Measurements from ENCODE around the gene FAM83F. TPM values are rescaled to one million over a fixed set of nuclear protein-coding genes. Genes with fewer than 3 reads are reported as not detected.

Gene FAM83F
- total and polyA plus RNA-seq, 10 of the 15 experiments (the other 5 are each of a cell fraction or from before 2014, with no cell fraction given), result 0.01 to 0.05 (median 0.01) TPM; not detected in 7

GRCh38 chr22:39999144-39999757 is 4.5 kb downstream of the FAM83F start:
- POLR2A ChIA-PET, result interaction anchor here (0.5 kb wide), 1 partner anchor 606 kb away, joined by 5 read pairs; no protein-coding TSS in a partner anchor
- FAIRE-seq, result no peak

More at GRCh38 chr22:39999144-39999757, 4.5 kb downstream of the FAM83F start:
- H3K27me3 ChIP-seq (replicated peaks in 1 of 2; ENCODE audit: control insufficient read depth in 2 of 2, insufficient read depth in 2 of 2, low read length in 1 of 2), result peaks cover 3 to 11% of the 10 kb centered on the region in 2 experiments
- no peaks in the 10 kb centered on the region for H4K20me1 ChIP-seq (ENCODE audit: control insufficient read depth, insufficient read depth)
- ChIA-PET CTCF (interaction anchor here (0.6 to 2.9 kb wide), 6 partner anchors 25 to 463 kb away, joined by 3 to 16 read pairs (median 3); no protein-coding TSS in a partner anchor), SMC1A (ENCODE audit: uncharacterized antibody, unreplicated experiment) (interaction anchor here (1.4 to 1.9 kb wide), 3 partner anchors 12 to 74 kb away, joined by 3 to 8 read pairs (median 3); no protein-coding TSS in a partner anchor), RAD21 (ENCODE audit: unreplicated experiment) (interaction anchor here (0.6 kb wide), 1 partner anchor 25 kb away, joined by 3 read pairs; no protein-coding TSS in a partner anchor)
- no TSS peak for BruUV-seq (replicated peaks)
- H3K4me2 ChIP-seq (ENCODE audit: control insufficient read depth, insufficient read depth), result no peak overlapping the region
- in situ Hi-C loops (cut with MboI) (no loop called here), intact Hi-C loops (cut with micrococcal nuclease; ENCODE audit: unreplicated experiment) (no loop called here)
- 47% methylated on average over 16 of the region's 16 CpGs for WGBS (ENCODE audit: insufficient coverage, insufficient replicate concordance, low lambda C conversion rate, missing lambda C conversion rate)
- H3K27ac ChIP-seq (ENCODE audit: control insufficient read depth, insufficient read depth), result no peak overlapping the region
- H3K36me3 ChIP-seq (ENCODE audit: control insufficient read depth in 2 of 2, insufficient read depth in 2 of 2, low read length in 1 of 2), result no peaks in the 10 kb centered on the region
- no peaks in the 10 kb centered on the region for H3K4me1 ChIP-seq (ENCODE audit: control insufficient read depth, insufficient read depth, low read length)
- no peak for DNase-seq (ENCODE audit: low read depth, low spot score)
- ATAC-seq, result no peak
- no peak overlapping the region for H3K9ac ChIP-seq (ENCODE audit: control insufficient read depth, insufficient read depth, low read length)
- H3K79me2 ChIP-seq (ENCODE audit: control insufficient read depth, insufficient read depth, low read length), result no peaks in the 10 kb centered on the region
- no peak for TF ChIP-seq JUNB (IDR thresholded peaks at IDR 0.05)
- TF ChIP-seq, protein P1, sequence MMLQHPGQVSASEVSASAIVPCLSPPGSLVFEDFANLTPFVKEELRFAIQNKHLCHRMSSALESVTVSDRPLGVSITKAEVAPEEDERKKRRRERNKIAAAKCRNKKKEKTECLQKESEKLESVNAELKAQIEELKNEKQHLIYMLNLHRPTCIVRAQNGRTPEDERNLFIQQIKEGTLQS (IDR thresholded peaks at IDR 0.05; ENCODE audit: borderline replicate concordance, extremely low read depth, low read depth, low read length), result no peak
- peak; percentile 23; the same call in 1 of the 2 replicates for TF ChIP-seq SMC3 (IDR thresholded peaks at IDR 0.05; ENCODE audit: borderline replicate concordance, low read length)
- TF ChIP-seq CTCF (IDR thresholded peaks at IDR 0.05 in 2 of 3, conservative IDR thresholded peaks at IDR 0.05 in 1 of 3; ENCODE audit: control insufficient read depth in 2 of 3, extremely low read depth in 1 of 3, insufficient read depth in 1 of 3, low read depth in 3 of 3, low read length in 3 of 3), result peak in 2 of 3 experiments; percentile 16 to 27; a peak in 3 of 6 replicates
- TF ChIP-seq SIN3A (IDR thresholded peaks at IDR 0.05; ENCODE audit: low read depth, low read length), result no peak
- no peak for TF ChIP-seq NRF1 (conservative IDR thresholded peaks at IDR 0.05; ENCODE audit: low read depth, low read length)
- TF ChIP-seq RAD21 (IDR thresholded peaks at IDR 0.05; ENCODE audit: insufficient read depth, low read depth, low read length), result peak; percentile 44
- no peak for TF ChIP-seq SMAD1 (IDR thresholded peaks at IDR 0.05; ENCODE audit: low read depth, partially characterized antibody)
- no peak overlapping the region for H3K4me3 ChIP-seq
- no peak overlapping the region for H2AFZ ChIP-seq (ENCODE audit: control insufficient read depth, low read depth, low read length)
- no peaks in the 10 kb centered on the region for H3K9me3 ChIP-seq (replicated peaks; ENCODE audit: control insufficient read depth, insufficient read depth, low read length)

Measured in GM12878 (cell line).